PC-9 (cell line): Measurements from ENCODE around the gene PALLD. TPM values are rescaled to one million over a fixed set of nuclear protein-coding genes. Genes with fewer than 3 reads are reported as not detected.

Experiments
- BruUV-seq: library from RNA; stranded (reverse); fragments of 400-500 nt; replicated peaks from 2 replicates; lab custom pipeline; 2021; lab: Mats Ljungman, UMichigan
- CTCF ChIA-PET: fragments of 300-600 bp; sonication (Branson Sonifier 250); formaldehyde crosslinking; loops from one replicate; lab custom pipeline; 2022; ENCODE audit warnings: antibody characterized with exemption; lab: Charles Lee
- POLR2A ChIA-PET: fragments of 300-600 bp; sonication (Branson Sonifier 250); formaldehyde crosslinking; loops from one replicate; lab custom pipeline; 2022; ENCODE audit warnings: antibody characterized with exemption; ENCODE audit not compliant: unreplicated experiment; lab: Charles Lee
- DNase-seq, 2 experiments: peaks; one replicate each; pipeline versions ENCODE4 v3.0.0 to v3.0.0-alpha.2; 2015 to 2022; ENCODE audit warnings: mixed read lengths in 1 of 2
- H2AFZ ChIP-seq: fragments of 200-600 bp; sonication (generic); 2 replicates; pipeline ENCODE4 v1.8.1; 2017; ENCODE audit warnings: antibody characterized with exemption
- H3F3A ChIP-seq: fragments of 200-600 bp; sonication (generic); 2 replicates; pipeline ENCODE4 v1.8.1; 2017; ENCODE audit warnings: antibody characterized with exemption, mild to moderate bottlenecking, low read depth; ENCODE audit not compliant: insufficient read depth
- H3K27ac ChIP-seq: fragments of 200-600 bp; sonication (generic); 2 replicates; pipeline ENCODE4 v1.6.1; 2016; ENCODE audit warnings: mixed run types
- H3K27me3 ChIP-seq: fragments of 200-600 bp; sonication (generic); 2 replicates; pipeline ENCODE4 v1.6.1; 2016; ENCODE audit warnings: low read depth, mixed run types; ENCODE audit not compliant: insufficient read depth
- H3K36me3 ChIP-seq: fragments of 200-600 bp; sonication (generic); 2 replicates; pipeline ENCODE4 v1.6.1; 2016; ENCODE audit warnings: low read depth, mixed run types
- H3K4me1 ChIP-seq: fragments of 200-600 bp; sonication (generic); replicated peaks from 2 replicates; pipeline ENCODE4 v1.6.1; 2016; ENCODE audit warnings: mixed run types; ENCODE audit not compliant: insufficient read depth
- H3K4me2 ChIP-seq: fragments of 200-600 bp; sonication (generic); 2 replicates; pipeline ENCODE4 v1.6.1; 2017; ENCODE audit warnings: mixed run types
- H3K4me3 ChIP-seq: fragments of 200-600 bp; sonication (generic); 2 replicates; pipeline ENCODE4 v1.6.1; 2016; ENCODE audit warnings: mixed run types
- H3K79me2 ChIP-seq: fragments of 200-600 bp; sonication (generic); 2 replicates; pipeline ENCODE4 v1.6.1; 2017; ENCODE audit warnings: low read depth, mixed run types
- H3K9me2 ChIP-seq: fragments of 200-600 bp; sonication (generic); 2 replicates; pipeline ENCODE4 v1.8.1; 2017; ENCODE audit warnings: mild to moderate bottlenecking; ENCODE audit not compliant: insufficient read depth
- H3K9me3 ChIP-seq: fragments of 200-600 bp; sonication (generic); 2 replicates; pipeline ENCODE4 v1.8.1; 2016; ENCODE audit warnings: low read depth; ENCODE audit not compliant: insufficient read depth
- H4K20me1 ChIP-seq: fragments of 200-600 bp; sonication (generic); 2 replicates; pipeline ENCODE4 v1.8.1; 2017; ENCODE audit not compliant: insufficient read depth
- CTCF ChIP-seq: fragments of 200-600 bp; sonication (generic); conservative IDR thresholded peaks from 2 replicates; pipeline ENCODE4 v1.6.1; 2017; ENCODE audit warnings: mixed run types, antibody characterized with exemption, mild to moderate bottlenecking, moderate library complexity
- EZH2 ChIP-seq: fragments of 200-600 bp; sonication (generic); IDR thresholded peaks from 2 replicates; pipeline ENCODE4 v1.8.0; 2017; ENCODE audit warnings: antibody characterized with exemption, low read depth
- intact Hi-C: fragments of 100-400 bp; cut with micrococcal nuclease; formaldehyde crosslinking; loops from one replicate; pipeline ENCODE4 v1.10.0; 2022; ENCODE audit not compliant: unreplicated experiment
- total RNA-seq: library from RNA; stranded (reverse); gene quantifications from 2 replicates; pipeline ENCODE4 v1.2.3, GENCODE V29; 2021

Gene PALLD
- total RNA-seq, 1 experiment from 2014 or later = 156 TPM

- no peaks in the 10 kb centered on the region for H3K9me2 ChIP-seq
- H3K9me3 ChIP-seq = no peaks in the 10 kb centered on the region
- peaks cover 4% of the 10 kb centered on the region; the same call in 1 of the 2 replicates for H3F3A ChIP-seq
- no TSS peak for BruUV-seq
- POLR2A ChIA-PET = interaction anchor here (0.7 to 1.0 kb wide), 2 partner anchors 12 to 21 kb away, joined by 11 to 25 read pairs; no protein-coding TSS in a partner anchor
- no peak for TF ChIP-seq CTCF
- no peak for TF ChIP-seq EZH2
- H4K20me1 ChIP-seq = no peaks in the 10 kb centered on the region
- H3K27ac ChIP-seq = no peak overlapping the region
- no peak overlapping the region for H3K4me2 ChIP-seq
- H3K79me2 ChIP-seq = peaks cover 5% of the 10 kb centered on the region; the same call in 1 of the 2 replicates
- H3K36me3 ChIP-seq = no peaks in the 10 kb centered on the region
- no peaks in the 10 kb centered on the region for H3K27me3 ChIP-seq
- H3K4me3 ChIP-seq = no peak overlapping the region
- intact Hi-C loops = loop anchor here (5.0 kb wide), 1 partner anchor 158 kb away; the partner anchor contains the start of gene DDX60
- no peak overlapping the region for H2AFZ ChIP-seq
- DNase-seq = no peak
- no peaks in the 10 kb centered on the region; the same call in 1 of the 2 replicates for H3K4me1 ChIP-seq
- CTCF ChIA-PET = no interaction called here
Measured at GRCh38 chr4:168475745-168476144, 21.1 kb upstream of the PALLD start.

- Histone ChIP-seq H2AFZ (no peak overlapping the region), H4K20me1 (no peaks in the 10 kb centered on the region), H3K27me3 (no peaks in the 10 kb centered on the region), H3F3A (peaks cover 8% of the 10 kb centered on the region; the same call in 1 of the 2 replicates), H3K9me3 (no peaks in the 10 kb centered on the region), H3K36me3 (no peaks in the 10 kb centered on the region), H3K4me3 (no peak overlapping the region), H3K4me1 (peaks cover 12% of the 10 kb centered on the region), H3K27ac (no peak overlapping the region), H3K9me2 (no peaks in the 10 kb centered on the region), H3K79me2 (peaks cover 5% of the 10 kb centered on the region; the same call in 1 of the 2 replicates), H3K4me2 (peak overlapping the region; percentile 97)
- DNase-seq = no peak
- intact Hi-C loops = loop anchor here (5.0 kb wide), 1 partner anchor 162 kb away; the partner anchor contains the start of gene DDX60
- TF ChIP-seq EZH2 = no peak
- no peak for TF ChIP-seq CTCF
- BruUV-seq = no TSS peak
- ChIA-PET POLR2A (interaction anchor here (0.6 to 1.3 kb wide), 2 partner anchors 13 to 86 kb away, joined by 3 to 5 read pairs; no protein-coding TSS in a partner anchor), CTCF (interaction anchor here (0.5 kb wide), 1 partner anchor 711 kb away, joined by 7 read pairs; no protein-coding TSS in a partner anchor)
Measured at GRCh38 chr4:168478868-168479267, 18.0 kb upstream of the PALLD start.

- Histone ChIP-seq H2AFZ (peak overlapping the region; percentile 94), H3K9me2 (no peaks in the 10 kb centered on the region), H3K36me3 (no peaks in the 10 kb centered on the region), H3K79me2 (peaks cover 5% of the 10 kb centered on the region; the same call in 1 of the 2 replicates), H3K4me1 (peaks cover 30% of the 10 kb centered on the region), H3K27me3 (no peaks in the 10 kb centered on the region), H3K27ac (peak overlapping the region; percentile 95), H3F3A (peaks cover 8% of the 10 kb centered on the region; the same call in 1 of the 2 replicates), H4K20me1 (no peaks in the 10 kb centered on the region), H3K4me3 (peak overlapping the region; percentile 82), H3K4me2 (peak overlapping the region; percentile 97), H3K9me3 (no peaks in the 10 kb centered on the region; the same call in 1 of the 2 replicates)
- peak; percentile 28 to 71 for DNase-seq
- intact Hi-C loops = loop anchor here (5.0 to 10.0 kb wide), 4 partner anchors 59 to 594 kb away; no protein-coding TSS in a partner anchor
- CTCF ChIA-PET = no interaction called here
- BruUV-seq = TSS peak; percentile 12
- POLR2A ChIA-PET = interaction anchor here (0.6 kb wide), 3 partner anchors 72 to 522 kb away, joined by 3 to 19 read pairs (median 6); no protein-coding TSS in a partner anchor
- TF ChIP-seq EZH2 (no peak), CTCF (no peak)
Measured at GRCh38 chr4:168480931-168481611, 15.8 kb upstream of the PALLD start.
